H9 (cell line): ENCODE data around the gene USP12. TPM values are rescaled to one million over a fixed set of nuclear protein-coding genes. Genes with fewer than 3 reads are reported as not detected.

Experiments used
- DNase-seq: peaks from one replicate; pipeline ENCODE4 v3.0.0-alpha.2; 2017
- H2AFZ ChIP-seq: one replicate; pipeline ENCODE4 v1.6.1; 2013; ENCODE audit warnings: mild to moderate bottlenecking, low read length, control low read depth, moderate library complexity
- H2AK5ac ChIP-seq: 2 replicates; pipeline ENCODE4 v1.6.1; 2013; ENCODE audit warnings: low read length, control low read depth, mixed read lengths; ENCODE audit not compliant: insufficient read length
- H2BK120ac ChIP-seq: one replicate; pipeline ENCODE4 v1.6.1; 2013; ENCODE audit warnings: low read depth, mild to moderate bottlenecking, low read length, control low read depth, inconsistent platforms; ENCODE audit not compliant: poor library complexity, severe bottlenecking
- H2BK12ac ChIP-seq: 2 replicates; pipeline ENCODE4 v1.6.1; 2013; ENCODE audit warnings: low read length, control low read depth, mixed read lengths, low read depth; ENCODE audit not compliant: insufficient read length
- H2BK15ac ChIP-seq: 2 replicates; pipeline ENCODE4 v1.6.1; 2013; ENCODE audit warnings: low read depth, low read length, control low read depth
- H2BK20ac ChIP-seq: one replicate; pipeline ENCODE4 v1.6.1; 2013; ENCODE audit warnings: low read depth, mild to moderate bottlenecking, low read length, control low read depth, inconsistent platforms; ENCODE audit not compliant: poor library complexity, severe bottlenecking
- H2BK5ac ChIP-seq: 2 replicates; pipeline ENCODE4 v1.6.1; 2013; ENCODE audit warnings: low read length, control low read depth, mixed read lengths; ENCODE audit not compliant: insufficient read length
- H3K14ac ChIP-seq: 2 replicates; pipeline ENCODE4 v1.6.1; 2013; ENCODE audit warnings: low read length, control low read depth; ENCODE audit not compliant: insufficient read depth
- H3K18ac ChIP-seq: 2 replicates; pipeline ENCODE4 v1.6.1; 2013; ENCODE audit warnings: low read depth, mild to moderate bottlenecking, mixed read lengths, low read length, control low read depth; ENCODE audit not compliant: insufficient read length
- H3K23ac ChIP-seq: 2 replicates; pipeline ENCODE4 v1.6.1; 2013; ENCODE audit warnings: low read length, control low read depth, mixed read lengths, low read depth; ENCODE audit not compliant: insufficient read length
- H3K23me2 ChIP-seq: 2 replicates; pipeline ENCODE4 v1.6.1; 2013; ENCODE audit warnings: low read depth, mild to moderate bottlenecking, mixed read lengths, low read length, control low read depth; ENCODE audit not compliant: insufficient read length, poor library complexity, severe bottlenecking
- H3K27ac ChIP-seq: 2 replicates; pipeline ENCODE4 v1.5.1; 2013; ENCODE audit warnings: low read length, control low read depth, mixed read lengths, low read depth; ENCODE audit not compliant: insufficient read length
- H3K27me3 ChIP-seq: 2 replicates; pipeline ENCODE4 v1.6.1; 2013; ENCODE audit warnings: low read length, control low read depth, inconsistent platforms; ENCODE audit not compliant: insufficient read depth
- H3K4ac ChIP-seq: 2 replicates; pipeline ENCODE4 v1.6.1; 2013; ENCODE audit warnings: low read depth, mild to moderate bottlenecking, control low read depth, inconsistent platforms, low read length, moderate library complexity
- H3K4me1 ChIP-seq: 2 replicates; pipeline ENCODE4 v1.6.1; 2013; ENCODE audit warnings: low read length, control low read depth, inconsistent platforms; ENCODE audit not compliant: insufficient read depth
- H3K4me2 ChIP-seq: 2 replicates; pipeline ENCODE4 v1.6.1; 2013; ENCODE audit warnings: low read length, control low read depth, mixed read lengths; ENCODE audit not compliant: insufficient read length, insufficient read depth
- H3K56ac ChIP-seq: 2 replicates; pipeline ENCODE4 v1.6.1; 2013; ENCODE audit warnings: low read depth, mild to moderate bottlenecking, mixed read lengths, low read length, control low read depth; ENCODE audit not compliant: insufficient read length
- H3K79me1 ChIP-seq: 2 replicates; pipeline ENCODE4 v1.6.1; 2013; ENCODE audit warnings: low read depth, mild to moderate bottlenecking, moderate library complexity, low read length, control low read depth, inconsistent platforms; ENCODE audit not compliant: insufficient read depth, poor library complexity, severe bottlenecking
- H3K79me2 ChIP-seq: 2 replicates; pipeline ENCODE4 v1.6.1; 2013; ENCODE audit warnings: low read length, control low read depth, inconsistent platforms; ENCODE audit not compliant: insufficient read depth
- H3K9ac ChIP-seq: 2 replicates; pipeline ENCODE4 v1.6.1; 2013; ENCODE audit warnings: low read length, control low read depth, mixed read lengths; ENCODE audit not compliant: insufficient read length; ENCODE audit errors: extremely low read depth
- H3K9me3 ChIP-seq: one replicate; pipeline ENCODE4 v1.6.1; 2013; ENCODE audit warnings: low read depth, low read length, inconsistent platforms; ENCODE audit not compliant: control insufficient read depth
- H3T11ph ChIP-seq: one replicate; pipeline ENCODE4 v1.6.1; 2013; ENCODE audit warnings: mild to moderate bottlenecking, low read length, control low read depth, inconsistent platforms
- H4K20me1 ChIP-seq: one replicate; pipeline ENCODE4 v1.6.1; 2013; ENCODE audit not compliant: control insufficient read depth, insufficient read length, insufficient read depth
- H4K5ac ChIP-seq: 2 replicates; pipeline ENCODE4 v1.6.1; 2013; ENCODE audit warnings: low read depth, mild to moderate bottlenecking, mixed read lengths, low read length, control low read depth; ENCODE audit not compliant: insufficient read length
- H4K8ac ChIP-seq: replicated peaks from 2 replicates; pipeline ENCODE4 v1.6.1; 2013; ENCODE audit warnings: low read length, control low read depth, mixed read lengths, low read depth; ENCODE audit not compliant: insufficient read length
- H4K91ac ChIP-seq: 2 replicates; pipeline ENCODE4 v1.6.1; 2013; ENCODE audit warnings: low read depth, mild to moderate bottlenecking, moderate library complexity, mixed read lengths, low read length, control low read depth; ENCODE audit not compliant: insufficient read length
- H3K27ac Mint-ChIP-seq, 3 experiments: 2 replicates in 2 of 3; 3 replicates in 1 of 3; pipeline ENCODE4 v1.8.0; 2020 to 2021; ENCODE audit warnings: mixed read lengths in 3 of 3, mild to moderate bottlenecking in 1 of 3, moderate library complexity in 1 of 3
- H3K27me3 Mint-ChIP-seq: 2 replicates; pipeline ENCODE4 v1.8.0; 2021; ENCODE audit warnings: low read depth, mild to moderate bottlenecking, moderate library complexity, mixed read lengths
- H3K36me3 Mint-ChIP-seq, 3 experiments: 2 replicates in 2 of 3; 3 replicates in 1 of 3; pipeline ENCODE4 v1.8.0; 2020 to 2021; ENCODE audit warnings: low read depth in 3 of 3, mixed read lengths in 3 of 3; ENCODE audit not compliant: insufficient read depth in 1 of 3
- H3K4me1 Mint-ChIP-seq, 2 experiments: 2 replicates each; pipeline ENCODE4 v1.8.0; 2020; ENCODE audit warnings: mixed read lengths in 2 of 2
- H3K4me3 Mint-ChIP-seq, 2 experiments: 2 replicates in 1 of 2; 3 replicates in 1 of 2; pipeline ENCODE4 v1.8.0; 2020 to 2021; ENCODE audit warnings: mild to moderate bottlenecking in 2 of 2, mixed read lengths in 2 of 2, moderate library complexity in 1 of 2
- H3K9me3 Mint-ChIP-seq, 2 experiments: 2 replicates in 1 of 2; 3 replicates in 1 of 2; pipeline ENCODE4 v1.8.0; 2020; ENCODE audit warnings: mild to moderate bottlenecking in 2 of 2, mixed read lengths in 2 of 2, moderate library complexity in 1 of 2
- CTCF ChIP-seq: fragments of 200-600 bp; sonication (generic); conservative IDR thresholded peaks from 3 replicates; pipeline ENCODE4 v1.8.0; 2021; ENCODE audit warnings: antibody characterized with exemption, mild to moderate bottlenecking
- WGBS: extraction: QIAGEN DNeasy Blood & Tissue Kit; methylation state at CpG from one replicate; pipeline ENCODE4 v1.1.7; 2013; ENCODE audit warnings: missing lambda C conversion rate, low lambda C conversion rate, mixed read lengths; ENCODE audit not compliant: insufficient read length; ENCODE audit errors: extremely low coverage; 5-methylcytosine and 5-hydroxymethylcytosine counted together
- total RNA-seq: library from RNA; stranded (reverse); gene quantifications from 2 replicates; pipeline ENCODE4 v1.2.1, GENCODE V29; 2021

Gene USP12
- total RNA-seq, 1 experiment from 2014 or later: 24.8 TPM

- Mint-ChIP-seq H3K9me3 (peaks cover 4 to 11% of the 10 kb centered on the region in 2 experiments; a peak in 4 of 5 replicates), H3K27me3 (no peaks in the 10 kb centered on the region), H3K4me1 (peaks cover 47 to 61% of the 10 kb centered on the region in 2 experiments), H3K27ac (no peak overlapping the region), H3K36me3 (peaks cover 8 to 13% (median 9%) of the 10 kb centered on the region in 3 experiments), H3K4me3 (no peak overlapping the region)
- H4K20me1 ChIP-seq: no peaks in the 10 kb centered on the region
- no peak overlapping the region for H2BK12ac ChIP-seq
- H4K5ac ChIP-seq: no peak overlapping the region
- no peak overlapping the region for H2BK120ac ChIP-seq
- H4K91ac ChIP-seq: no peak overlapping the region
- H2BK15ac ChIP-seq: no peak overlapping the region
- H3K27ac ChIP-seq: no peak overlapping the region
- peaks cover 7% of the 10 kb centered on the region for H3K4me1 ChIP-seq
- no peak overlapping the region for H2BK5ac ChIP-seq
- no peak overlapping the region for H3T11ph ChIP-seq
- H3K4me2 ChIP-seq: no peak overlapping the region
- no peaks in the 10 kb centered on the region for H3K23me2 ChIP-seq
- H3K18ac ChIP-seq: no peak overlapping the region
- H4K8ac ChIP-seq: no peak overlapping the region
- H3K4ac ChIP-seq: no peak overlapping the region
- peaks cover 3% of the 10 kb centered on the region for H3K79me1 ChIP-seq
- H3K79me2 ChIP-seq: peaks cover 26% of the 10 kb centered on the region; the same call in 1 of the 2 replicates
- H3K9ac ChIP-seq: no peak overlapping the region
- H2BK20ac ChIP-seq: no peak overlapping the region
- no peak overlapping the region for H2AK5ac ChIP-seq
- H3K9me3 ChIP-seq: no peaks in the 10 kb centered on the region
- no peak overlapping the region for H3K56ac ChIP-seq
- no CpG with 5 or more reads among the region's 2 CpGs for WGBS
- H3K27me3 ChIP-seq: no peaks in the 10 kb centered on the region
- no peak overlapping the region for H3K14ac ChIP-seq
- no peak overlapping the region for H2AFZ ChIP-seq
- DNase-seq: no peak
- no peak overlapping the region for H3K23ac ChIP-seq
- no peak for TF ChIP-seq CTCF
Observed at GRCh38 chr13:27133889-27134288, 37.7 kb downstream of the USP12 start.
